HL-60 (cell line): Measurements from ENCODE around the gene PTPRG.

Source experiments
- DNase-seq, 2 experiments: peaks; one replicate each; pipeline ENCODE4 v3.0.0-alpha.2; 2010 to 2020; ENCODE audit warnings: low read depth in 1 of 2, low spot score in 1 of 2
- H3K27ac ChIP-seq: fragments of 250-450 bp; sonication (Bioruptor Pico); replicated peaks from 2 replicates; pipeline ENCODE4 v1.5.1; 2020; ENCODE audit warnings: mild to moderate bottlenecking, moderate library complexity
- H3K27me3 ChIP-seq: fragments of 250-450 bp; sonication (Bioruptor Pico); 2 replicates; pipeline ENCODE4 v1.5.1; 2021; ENCODE audit warnings: mild to moderate bottlenecking, moderate library complexity; ENCODE audit not compliant: insufficient read depth, poor library complexity, severe bottlenecking
- H3K4me3 ChIP-seq: replicated peaks from 2 replicates; pipeline ENCODE4 v1.5.1; 2011; ENCODE audit warnings: mild to moderate bottlenecking, control low read depth, low read length; ENCODE audit not compliant: insufficient read depth
- CTCF ChIP-seq: IDR thresholded peaks from one replicate; pipeline ENCODE4 v1.5.1; 2011; ENCODE audit warnings: low read length, control low read depth, inconsistent platforms; ENCODE audit not compliant: insufficient read depth
- GABPA ChIP-seq: IDR thresholded peaks from 2 replicates; pipeline ENCODE4 v1.6.1; 2012; ENCODE audit warnings: low read depth
- POLR2AphosphoS5 ChIP-seq: IDR thresholded peaks from 2 replicates; pipeline ENCODE4 v1.6.1; 2012; ENCODE audit warnings: low read depth
- REST ChIP-seq: IDR thresholded peaks from 2 replicates; pipeline ENCODE4 v1.6.1; 2012; ENCODE audit warnings: low read depth; ENCODE audit not compliant: insufficient replicate concordance
- SPI1 ChIP-seq: IDR thresholded peaks from 2 replicates; pipeline ENCODE4 v1.6.1; 2012; ENCODE audit warnings: low read depth, mild to moderate bottlenecking, borderline replicate concordance

The PTPRG gene

GRCh38 chr3:61913701-61914100, 352.3 kb downstream of the PTPRG start:
- Histone ChIP-seq H3K27ac (no peak overlapping the region), H3K27me3 (peaks cover 2% of the 10 kb centered on the region), H3K4me3 (no peak overlapping the region)
- DNase-seq = no peak
- TF ChIP-seq CTCF (no peak), REST (no peak), SPI1 (no peak), POLR2AphosphoS5 (no peak), GABPA (no peak)

- Histone ChIP-seq H3K27ac (no peak overlapping the region), H3K4me3 (no peak overlapping the region)
- no peak for DNase-seq
Observed at GRCh38 chr3:61914276-61914675, 352.9 kb downstream of the PTPRG start.

GRCh38 chr3:61915296-61915695, 353.9 kb downstream of the PTPRG start:
- no peak for DNase-seq
- peaks cover 2% of the 10 kb centered on the region for H3K27me3 ChIP-seq
- TF ChIP-seq REST (no peak), SPI1 (no peak), POLR2AphosphoS5 (no peak), GABPA (no peak), CTCF (no peak)
- no peak overlapping the region for H3K27ac ChIP-seq
- H3K4me3 ChIP-seq = no peak overlapping the region

More at GRCh38 chr3:61914276-61914675, 352.9 kb downstream of the PTPRG start:
- no peak for TF ChIP-seq GABPA
- TF ChIP-seq POLR2AphosphoS5 = no peak
- TF ChIP-seq REST = no peak
- TF ChIP-seq CTCF = no peak
- TF ChIP-seq SPI1 = no peak
- H3K27me3 ChIP-seq = peaks cover 2% of the 10 kb centered on the region
